HepG2 (cell line): ENCODE measurements around the gene KIF17. TPM values are rescaled to one million over a fixed set of nuclear protein-coding genes. Genes with fewer than 3 reads are reported as not detected.
A peak's percentile ranks its signal among the peaks of the same experiment; 100 is the strongest.

Experiments
- CC2D1A ChIP-seq: sonication (generic); formaldehyde crosslinking; IDR thresholded peaks from 2 replicates; pipeline ENCODE4 v1.8.1; 2023; ENCODE audit warnings: mild to moderate bottlenecking, missing genetic modification reagents
- KDM1A ChIP-seq: IDR thresholded peaks from 2 replicates; pipeline ENCODE4 v1.6.1; 2016; ENCODE audit warnings: missing compliant biosample characterization
- KLF9 ChIP-seq: IDR thresholded peaks from 2 replicates; pipeline ENCODE4 v1.6.1; 2016; ENCODE audit warnings: low read depth
- MAF1 ChIP-seq: sonication (generic); formaldehyde crosslinking; IDR thresholded peaks from 2 replicates; pipeline ENCODE4 v1.5.0; 2020; ENCODE audit warnings: missing genetic modification reagents, borderline replicate concordance
- PHF21A ChIP-seq: sonication (generic); formaldehyde crosslinking; IDR thresholded peaks from 2 replicates; pipeline ENCODE4 v1.5.0; 2020; ENCODE audit warnings: mild to moderate bottlenecking, missing genetic modification reagents
- RBM22 ChIP-seq: fragments of 200-400 bp; formaldehyde crosslinking; optimal IDR thresholded peaks from 2 replicates; pipeline ENCODE3; 2017; ENCODE audit warnings: mild to moderate bottlenecking, low read length, moderate library complexity
- ZBTB7B ChIP-seq: sonication (generic); formaldehyde crosslinking; IDR thresholded peaks from 2 replicates; pipeline ENCODE4 v1.4.0; 2020; ENCODE audit warnings: missing genetic modification reagents
- ZBTB8A ChIP-seq: sonication (generic); formaldehyde crosslinking; IDR thresholded peaks from 2 replicates; pipeline ENCODE4 v1.4.0; 2020; ENCODE audit warnings: mild to moderate bottlenecking, low read depth, missing genetic modification reagents, borderline replicate concordance
- ZNF136 ChIP-seq: sonication (generic); formaldehyde crosslinking; IDR thresholded peaks from 2 replicates; pipeline ENCODE4 v1.8.1; 2022; ENCODE audit warnings: low read depth, mild to moderate bottlenecking, moderate library complexity, missing genetic modification reagents
- ZNF317 ChIP-seq: sonication (generic); formaldehyde crosslinking; IDR thresholded peaks from 2 replicates; pipeline ENCODE4 v1.5.0; 2020; ENCODE audit warnings: mild to moderate bottlenecking, missing genetic modification reagents
- ZNF329 ChIP-seq: sonication (generic); formaldehyde crosslinking; IDR thresholded peaks from 2 replicates; pipeline ENCODE4 v1.9.0; 2021; ENCODE audit warnings: low read depth, mild to moderate bottlenecking, missing genetic modification reagents
- ZNF747 ChIP-seq: sonication (generic); formaldehyde crosslinking; IDR thresholded peaks from 2 replicates; pipeline ENCODE4 v1.8.1; 2023; ENCODE audit warnings: missing genetic modification reagents, mild to moderate bottlenecking, borderline replicate concordance
- polyA plus RNA-seq, 8 experiments: library from polyadenylated mRNA; depleted of rRNA in 3 of 8; stranded (reverse) in 7 of 8; unstranded in 1 of 8; fragments of >200 nt; fragmentation: Illumina TruSeq in 4 of 8; extraction: Trizol in 4 of 8; gene quantifications; 2 replicates each; pipeline versions ENCODE4 v1.2.1 to v1.2.3, GENCODE V29; 2011 to 2016; ENCODE audit warnings: low read depth in 4 of 8, missing spikeins in 1 of 8, mixed read lengths in 1 of 8; ENCODE audit not compliant: insufficient read depth in 1 of 8
- total RNA-seq, 5 experiments: library from RNA; depleted of rRNA; stranded (reverse); fragments of >200 nt; fragmentation: Illumina TruSeq; extraction: Trizol; gene quantifications; 2 replicates each; pipeline ENCODE4 v1.2.3, GENCODE V29; 2016; ENCODE audit warnings: low read depth in 1 of 5
- TF ChIP-seq, protein P1 (sequence below): sonication (generic); formaldehyde crosslinking; IDR thresholded peaks from 2 replicates; pipeline ENCODE4 v1.8.1; 2023; ENCODE audit warnings: mild to moderate bottlenecking, moderate library complexity, missing genetic modification reagents
- TF ChIP-seq, protein P2 (sequence below): sonication (generic); formaldehyde crosslinking; IDR thresholded peaks from 2 replicates; pipeline ENCODE4 v1.5.0; 2020; ENCODE audit warnings: mild to moderate bottlenecking, missing genetic modification reagents
- TF ChIP-seq, protein P3 (sequence below): sonication (generic); formaldehyde crosslinking; IDR thresholded peaks from 2 replicates; pipeline ENCODE4 v1.9.0; 2021; ENCODE audit warnings: missing genetic modification reagents, borderline replicate concordance
- TF ChIP-seq, protein P4 (sequence below): sonication (generic); formaldehyde crosslinking; IDR thresholded peaks from 2 replicates; pipeline ENCODE4 v1.5.0; 2020; ENCODE audit warnings: mild to moderate bottlenecking, missing genetic modification reagents, borderline replicate concordance
- TF ChIP-seq, protein P5 (sequence below): sonication (generic); formaldehyde crosslinking; IDR thresholded peaks from 2 replicates; pipeline ENCODE4 v1.4.0; 2020; ENCODE audit warnings: mild to moderate bottlenecking, missing genetic modification reagents

Gene KIF17
- total and polyA plus RNA-seq, 2 of the 13 experiments (the other 11 are each of a cell fraction or from before 2014, with no cell fraction given), result 0.24 to 0.44 TPM

DNA sequence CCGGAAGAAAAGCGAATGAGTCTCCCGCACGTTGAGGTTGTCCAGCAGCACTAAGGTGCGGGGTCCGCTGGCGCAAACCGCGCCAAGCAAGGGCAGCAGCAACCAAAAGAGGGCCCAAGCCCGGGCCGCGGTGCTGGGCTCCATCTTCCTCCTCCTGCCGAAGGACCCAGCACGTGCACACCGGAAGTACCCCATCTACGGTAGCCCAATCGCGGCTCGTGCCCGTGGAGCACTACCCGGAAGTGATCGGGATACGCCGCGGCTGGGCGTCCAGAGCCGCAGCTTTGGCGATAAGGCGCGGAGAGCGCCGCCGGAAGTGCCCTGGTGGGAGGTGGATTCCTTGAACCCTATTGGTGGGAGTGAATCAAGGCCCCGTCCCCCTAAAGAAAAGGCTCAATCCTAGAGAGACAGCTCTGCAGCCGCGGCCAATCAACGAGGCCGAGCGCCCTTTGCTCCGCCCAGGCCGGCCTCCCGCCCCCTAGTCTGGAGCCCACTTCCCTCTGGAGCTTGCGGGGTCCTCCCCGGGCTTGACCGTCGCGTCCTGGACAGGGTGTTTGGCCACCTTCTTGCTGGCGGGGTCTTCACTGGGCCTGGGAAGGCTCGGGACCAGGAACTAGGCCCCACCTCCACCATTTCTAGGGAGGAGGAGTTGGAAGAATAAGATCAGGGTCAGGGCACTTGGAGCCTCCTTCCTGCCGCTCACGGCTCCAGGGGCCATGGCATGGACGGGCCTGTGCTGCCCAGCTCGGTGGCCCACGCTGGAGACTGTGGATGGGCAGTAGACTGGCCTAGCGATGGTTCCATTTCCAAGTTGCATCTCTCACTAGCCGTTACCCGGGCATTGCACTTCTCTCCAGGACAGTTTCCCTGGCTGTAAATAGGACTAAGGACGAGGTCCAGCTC lies 56.3 kb downstream of the KIF17 start, which contains the start of gene DDOST (continued):
- TF ChIP-seq ZNF747, result peak; percentile 74; the same call in 1 of the 2 replicates
- peak; percentile 84 for TF ChIP-seq ZBTB7B (CRISPR knock-in tag)
- 0 out of 2 replicates have a peak, but pooled peaks have one; percentile 17 for TF ChIP-seq ZNF136
- TF ChIP-seq, protein P1, sequence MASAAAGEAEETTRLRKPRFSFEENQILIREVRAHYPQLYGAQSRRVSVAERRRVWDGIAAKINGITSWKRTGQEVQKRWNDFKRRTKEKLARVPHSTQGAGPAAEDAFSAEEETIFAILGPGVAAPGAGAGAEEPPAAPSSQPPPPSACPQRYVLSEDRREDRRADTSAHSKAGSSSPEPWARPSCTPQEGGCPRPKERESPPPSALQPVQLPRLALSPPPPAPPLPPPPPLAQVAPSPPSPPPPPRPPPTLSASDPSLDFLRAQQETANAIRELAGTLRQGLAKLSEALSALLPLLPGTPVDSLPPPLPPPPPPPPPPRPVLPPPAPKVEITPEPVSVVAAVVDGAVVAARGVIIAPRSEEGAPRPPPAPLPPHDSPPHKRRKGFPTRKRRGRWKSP (CRISPR knock-in tag), result 0 out of 2 replicates have a peak, but pooled peaks have one; percentile 50
- TF ChIP-seq, protein P2, sequence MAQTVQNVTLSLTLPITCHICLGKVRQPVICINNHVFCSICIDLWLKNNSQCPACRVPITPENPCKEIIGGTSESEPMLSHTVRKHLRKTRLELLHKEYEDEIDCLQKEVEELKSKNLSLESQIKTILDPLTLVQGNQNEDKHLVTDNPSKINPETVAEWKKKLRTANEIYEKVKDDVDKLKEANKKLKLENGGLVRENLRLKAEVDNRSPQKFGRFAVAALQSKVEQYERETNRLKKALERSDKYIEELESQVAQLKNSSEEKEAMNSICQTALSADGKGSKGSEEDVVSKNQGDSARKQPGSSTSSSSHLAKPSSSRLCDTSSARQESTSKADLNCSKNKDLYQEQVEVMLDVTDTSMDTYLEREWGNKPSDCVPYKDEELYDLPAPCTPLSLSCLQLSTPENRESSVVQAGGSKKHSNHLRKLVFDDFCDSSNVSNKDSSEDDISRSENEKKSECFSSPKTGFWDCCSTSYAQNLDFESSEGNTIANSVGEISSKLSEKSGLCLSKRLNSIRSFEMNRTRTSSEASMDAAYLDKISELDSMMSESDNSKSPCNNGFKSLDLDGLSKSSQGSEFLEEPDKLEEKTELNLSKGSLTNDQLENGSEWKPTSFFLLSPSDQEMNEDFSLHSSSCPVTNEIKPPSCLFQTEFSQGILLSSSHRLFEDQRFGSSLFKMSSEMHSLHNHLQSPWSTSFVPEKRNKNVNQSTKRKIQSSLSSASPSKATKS (CRISPR knock-in tag), result no peak
- peak; percentile 89 for TF ChIP-seq PHF21A
- peak; percentile 35; the same call in 1 of the 2 replicates for TF ChIP-seq ZNF329 (CRISPR knock-in tag)
- TF ChIP-seq ZNF317 (CRISPR knock-in tag), result no peak
- TF ChIP-seq RBM22, result no peak
- no peak; the same call in 1 of the 2 replicates for TF ChIP-seq KLF9 (CRISPR knock-in tag)
- TF ChIP-seq CC2D1A (CRISPR knock-in tag), result no peak
- TF ChIP-seq MAF1 (CRISPR knock-in tag), result no peak
- TF ChIP-seq ZBTB8A (CRISPR knock-in tag), result no peak
- TF ChIP-seq, protein P3, sequence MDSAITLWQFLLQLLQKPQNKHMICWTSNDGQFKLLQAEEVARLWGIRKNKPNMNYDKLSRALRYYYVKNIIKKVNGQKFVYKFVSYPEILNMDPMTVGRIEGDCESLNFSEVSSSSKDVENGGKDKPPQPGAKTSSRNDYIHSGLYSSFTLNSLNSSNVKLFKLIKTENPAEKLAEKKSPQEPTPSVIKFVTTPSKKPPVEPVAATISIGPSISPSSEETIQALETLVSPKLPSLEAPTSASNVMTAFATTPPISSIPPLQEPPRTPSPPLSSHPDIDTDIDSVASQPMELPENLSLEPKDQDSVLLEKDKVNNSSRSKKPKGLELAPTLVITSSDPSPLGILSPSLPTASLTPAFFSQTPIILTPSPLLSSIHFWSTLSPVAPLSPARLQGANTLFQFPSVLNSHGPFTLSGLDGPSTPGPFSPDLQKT (CRISPR knock-in tag), result no peak; the same call in 1 of the 2 replicates
- TF ChIP-seq, protein P4, sequence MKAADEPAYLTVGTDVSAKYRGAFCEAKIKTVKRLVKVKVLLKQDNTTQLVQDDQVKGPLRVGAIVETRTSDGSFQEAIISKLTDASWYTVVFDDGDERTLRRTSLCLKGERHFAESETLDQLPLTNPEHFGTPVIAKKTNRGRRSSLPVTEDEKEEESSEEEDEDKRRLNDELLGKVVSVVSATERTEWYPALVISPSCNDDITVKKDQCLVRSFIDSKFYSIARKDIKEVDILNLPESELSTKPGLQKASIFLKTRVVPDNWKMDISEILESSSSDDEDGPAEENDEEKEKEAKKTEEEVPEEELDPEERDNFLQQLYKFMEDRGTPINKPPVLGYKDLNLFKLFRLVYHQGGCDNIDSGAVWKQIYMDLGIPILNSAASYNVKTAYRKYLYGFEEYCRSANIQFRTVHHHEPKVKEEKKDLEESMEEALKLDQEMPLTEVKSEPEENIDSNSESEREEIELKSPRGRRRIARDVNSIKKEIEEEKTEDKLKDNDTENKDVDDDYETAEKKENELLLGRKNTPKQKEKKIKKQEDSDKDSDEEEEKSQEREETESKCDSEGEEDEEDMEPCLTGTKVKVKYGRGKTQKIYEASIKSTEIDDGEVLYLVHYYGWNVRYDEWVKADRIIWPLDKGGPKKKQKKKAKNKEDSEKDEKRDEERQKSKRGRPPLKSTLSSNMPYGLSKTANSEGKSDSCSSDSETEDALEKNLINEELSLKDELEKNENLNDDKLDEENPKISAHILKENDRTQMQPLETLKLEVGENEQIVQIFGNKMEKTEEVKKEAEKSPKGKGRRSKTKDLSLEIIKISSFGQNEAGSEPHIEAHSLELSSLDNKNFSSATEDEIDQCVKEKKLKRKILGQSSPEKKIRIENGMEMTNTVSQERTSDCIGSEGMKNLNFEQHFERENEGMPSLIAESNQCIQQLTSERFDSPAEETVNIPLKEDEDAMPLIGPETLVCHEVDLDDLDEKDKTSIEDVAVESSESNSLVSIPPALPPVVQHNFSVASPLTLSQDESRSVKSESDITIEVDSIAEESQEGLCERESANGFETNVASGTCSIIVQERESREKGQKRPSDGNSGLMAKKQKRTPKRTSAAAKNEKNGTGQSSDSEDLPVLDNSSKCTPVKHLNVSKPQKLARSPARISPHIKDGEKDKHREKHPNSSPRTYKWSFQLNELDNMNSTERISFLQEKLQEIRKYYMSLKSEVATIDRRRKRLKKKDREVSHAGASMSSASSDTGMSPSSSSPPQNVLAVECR (CRISPR knock-in tag), result peak; percentile 91; the same call in 1 of the 2 replicates
- no peak for TF ChIP-seq KDM1A
- TF ChIP-seq, protein P5, sequence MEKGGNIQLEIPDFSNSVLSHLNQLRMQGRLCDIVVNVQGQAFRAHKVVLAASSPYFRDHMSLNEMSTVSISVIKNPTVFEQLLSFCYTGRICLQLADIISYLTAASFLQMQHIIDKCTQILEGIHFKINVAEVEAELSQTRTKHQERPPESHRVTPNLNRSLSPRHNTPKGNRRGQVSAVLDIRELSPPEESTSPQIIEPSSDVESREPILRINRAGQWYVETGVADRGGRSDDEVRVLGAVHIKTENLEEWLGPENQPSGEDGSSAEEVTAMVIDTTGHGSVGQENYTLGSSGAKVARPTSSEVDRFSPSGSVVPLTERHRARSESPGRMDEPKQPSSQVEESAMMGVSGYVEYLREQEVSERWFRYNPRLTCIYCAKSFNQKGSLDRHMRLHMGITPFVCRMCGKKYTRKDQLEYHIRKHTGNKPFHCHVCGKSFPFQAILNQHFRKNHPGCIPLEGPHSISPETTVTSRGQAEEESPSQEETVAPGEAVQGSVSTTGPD, result no peak
